GM18909 (cell line): ENCODE data around the gene ST6GAL1.
A peak's percentile ranks its signal among the peaks of the same experiment; 100 is the strongest.
"Not testable (repeated sequence)": the region's sequence is repeated elsewhere in the genome, so short reads cannot be mapped to it uniquely, and the experiment has no call there.

Experiments
- ATAC-seq: cut with Tn5 transposase; IDR thresholded peaks from one replicate; pipeline ENCODE4 v1.9.1; 2021; ENCODE audit warnings: mild to moderate bottlenecking; ENCODE audit not compliant: unreplicated experiment, poor library complexity

ST6GAL1 gene

DNA sequence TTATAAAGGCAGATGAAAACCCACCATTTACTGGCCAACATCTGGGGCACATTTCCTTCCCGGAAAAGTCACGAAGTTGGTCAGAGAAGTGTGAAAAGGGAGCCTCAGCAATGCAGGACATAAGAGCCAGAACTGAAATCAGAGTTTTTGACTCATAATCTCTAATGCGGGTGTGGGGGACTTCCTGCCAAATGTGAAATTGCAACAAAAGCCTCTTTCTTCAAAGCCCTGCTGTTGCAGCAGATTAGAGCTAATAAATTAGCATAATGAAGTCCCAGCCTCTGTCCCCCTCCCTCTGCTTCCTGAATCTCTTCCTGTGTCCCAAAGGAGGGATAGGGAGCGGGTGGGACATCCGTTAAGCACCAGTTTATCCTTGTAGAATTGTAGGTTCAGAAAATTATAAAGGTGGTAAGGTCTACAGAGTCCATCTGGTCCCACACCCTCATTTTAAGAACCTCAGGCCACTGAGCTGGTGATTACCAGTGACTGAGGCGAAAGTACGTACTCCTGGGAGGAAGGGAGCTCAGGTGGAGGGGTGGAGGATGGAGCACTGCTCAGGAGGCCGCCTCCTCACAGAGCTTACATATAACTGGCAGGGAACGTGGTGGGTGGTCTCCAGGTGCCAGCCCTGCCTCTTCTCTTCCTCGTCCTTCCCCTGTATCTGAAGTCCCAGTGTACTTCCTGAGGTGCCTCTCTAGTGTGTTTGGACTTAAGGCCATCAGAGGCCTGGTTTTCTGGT is 35.0 kb downstream of the ST6GAL1 start:
- peak; percentile 55 for ATAC-seq

GRCh38 chr3:186966406-186966805 is 36.1 kb downstream of the ST6GAL1 start:
- ATAC-seq, result no peak

DNA sequence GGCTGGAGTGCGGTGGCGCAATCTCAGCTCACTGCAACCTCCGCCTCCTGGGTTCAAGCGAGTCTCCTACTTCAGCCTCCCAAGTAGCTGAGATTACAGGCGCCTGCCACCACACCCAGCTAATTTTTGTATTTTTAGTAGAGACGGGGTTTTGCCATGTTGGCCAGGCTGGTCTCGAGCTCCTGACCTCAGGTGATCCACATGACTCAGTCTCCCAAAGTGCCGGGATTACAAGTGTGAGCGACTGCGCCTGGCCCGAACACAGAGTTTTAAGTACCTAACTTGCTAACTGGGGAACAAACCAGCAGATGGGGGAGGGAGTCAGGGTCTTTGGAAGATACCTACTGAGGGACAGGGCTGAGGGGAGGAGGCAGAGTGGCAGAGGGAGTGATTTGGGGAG is 36.9 kb downstream of the ST6GAL1 start:
- ATAC-seq, result not testable (repeated sequence)

- ATAC-seq, result no peak
These were observed 37.4 kb downstream of the ST6GAL1 start for GRCh38 chr3:186967686-186968085.

DNA sequence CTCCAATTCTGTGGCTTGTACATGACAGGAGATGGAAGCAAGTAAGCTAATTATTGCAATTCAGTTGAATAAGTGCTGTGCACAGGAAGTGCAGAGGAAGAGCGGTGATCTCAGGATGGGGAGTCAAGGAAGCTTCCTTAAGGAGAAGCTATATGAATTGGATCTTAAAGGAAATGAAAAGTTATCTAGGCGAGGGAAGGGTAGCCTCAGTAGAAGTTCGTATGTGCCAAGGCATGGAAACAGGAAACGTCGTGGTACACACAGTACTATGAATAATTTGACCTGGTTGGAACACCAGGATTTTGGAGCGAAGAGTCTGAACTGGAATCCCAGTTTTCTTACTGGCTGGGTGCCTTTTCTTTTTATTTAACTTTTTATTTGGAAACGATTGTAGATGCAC is 39.3 kb downstream of the ST6GAL1 start:
- no peak for ATAC-seq

DNA sequence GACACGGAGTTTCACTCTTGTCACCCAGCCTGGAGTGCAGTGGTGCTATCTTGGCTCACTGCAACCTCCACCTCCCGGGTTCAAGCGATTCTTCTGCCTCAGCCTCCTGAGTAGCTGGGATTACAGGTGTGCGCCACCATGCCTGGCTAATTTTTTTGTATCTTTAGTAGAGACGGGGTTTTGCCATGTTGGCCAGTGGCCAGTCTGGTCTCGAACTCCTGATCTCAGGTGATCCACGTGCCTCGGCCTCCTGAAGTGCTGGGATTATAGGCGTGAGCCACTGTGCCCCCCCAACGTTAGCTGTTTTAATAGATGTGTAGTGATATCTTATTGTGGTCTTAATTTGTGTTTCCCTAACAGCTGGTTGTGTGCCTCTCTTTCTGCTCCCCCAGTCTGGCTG is 40.8 kb downstream of the ST6GAL1 start:
- ATAC-seq, result not testable (repeated sequence)

- ATAC-seq, result no peak
These were observed 41.3 kb downstream of the ST6GAL1 start for GRCh38 chr3:186971578-186971977.

DNA sequence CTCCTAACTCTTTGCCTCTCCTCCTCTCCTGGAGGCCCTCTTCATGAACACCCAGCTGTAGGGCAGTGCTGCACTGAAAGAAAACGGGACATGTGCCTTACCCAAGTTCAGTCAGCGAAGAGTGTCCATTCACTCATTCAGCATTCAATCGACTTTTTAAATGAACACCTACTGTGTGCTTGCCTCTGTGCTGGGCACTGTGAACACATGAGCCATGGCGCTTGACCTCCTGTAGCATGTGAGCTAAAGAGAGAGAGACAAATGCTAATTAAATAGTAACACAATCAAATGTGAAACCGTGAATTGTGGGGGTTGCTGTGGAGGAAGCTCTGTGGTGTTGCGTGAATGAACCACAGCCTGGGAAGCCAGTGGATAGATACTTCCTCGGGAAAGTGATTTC is 43.4 kb downstream of the ST6GAL1 start:
- ATAC-seq, result no peak

GRCh38 chr3:186974824-186975313 is 44.5 kb downstream of the ST6GAL1 start:
- no peak for ATAC-seq

DNA sequence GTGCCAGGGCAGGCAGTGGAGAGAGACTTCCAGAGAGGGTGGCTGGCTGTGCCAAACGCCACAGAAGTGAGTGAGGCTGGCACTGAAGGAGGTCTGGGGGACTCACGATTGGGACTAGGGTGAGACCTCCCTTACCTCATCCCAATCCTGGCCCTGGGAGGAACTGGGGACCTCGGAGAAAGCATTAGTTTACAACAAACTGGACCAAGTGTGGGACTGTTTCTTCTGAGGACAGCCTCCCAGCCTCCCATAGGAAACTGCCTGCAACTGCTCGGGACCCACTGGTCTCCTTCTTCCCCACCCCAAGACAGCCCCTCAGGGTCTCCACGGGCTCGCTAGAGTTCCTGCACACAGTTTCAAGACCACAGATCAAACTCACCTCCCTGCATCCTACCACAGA is 45.4 kb downstream of the ST6GAL1 start:
- ATAC-seq, result no peak

- no peak for ATAC-seq
These were observed 46.8 kb downstream of the ST6GAL1 start for GRCh38 chr3:186976837-186977750.

DNA sequence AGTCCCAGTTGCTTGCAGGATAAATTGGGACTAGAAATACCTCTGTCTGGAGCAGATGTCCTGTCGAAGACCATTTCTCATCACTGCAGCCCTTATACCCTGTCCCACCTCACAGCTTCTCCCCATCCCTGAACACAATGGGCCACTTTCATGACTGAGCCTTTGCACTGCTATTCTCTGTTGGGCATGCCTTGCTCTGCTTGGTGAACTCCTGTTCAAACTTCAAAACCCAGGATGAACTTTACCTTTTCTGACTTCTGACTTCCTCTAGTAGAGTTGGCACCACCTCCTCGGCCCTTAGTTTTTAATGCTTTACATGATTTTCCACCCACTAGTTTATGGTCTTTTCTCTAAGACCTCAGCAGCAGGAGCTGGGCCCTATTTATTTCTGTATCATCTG is 48.4 kb downstream of the ST6GAL1 start:
- no peak for ATAC-seq

GRCh38 chr3:186979852-186980251 is 49.5 kb downstream of the ST6GAL1 start:
- ATAC-seq, result no peak

- ATAC-seq, result no peak
These were observed 50.7 kb downstream of the ST6GAL1 start for GRCh38 chr3:186980989-186981388.

DNA sequence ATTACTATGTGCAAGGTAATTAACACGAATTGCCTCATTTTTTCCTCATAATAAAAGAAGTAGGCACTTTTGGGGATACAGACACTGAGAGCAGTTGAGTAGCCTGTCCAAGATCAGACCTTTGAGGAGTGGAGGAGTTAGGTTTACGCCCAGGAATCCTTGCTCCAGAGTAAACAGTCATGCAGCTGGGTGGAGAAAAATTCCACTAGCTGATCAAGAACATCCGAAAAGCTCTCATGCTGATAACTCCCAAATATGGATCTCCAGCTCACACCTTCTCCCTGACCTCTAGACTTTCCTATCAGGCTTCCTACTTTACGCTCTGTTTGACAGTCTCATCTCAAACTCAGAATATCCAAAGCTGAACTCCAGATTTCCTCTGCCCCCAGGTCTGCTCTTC is 53.3 kb downstream of the ST6GAL1 start:
- ATAC-seq, result no peak

- ATAC-seq, result no peak
These were observed 53.7 kb downstream of the ST6GAL1 start for GRCh38 chr3:186984064-186984463.

GRCh38 chr3:186985661-186986364 is 55.5 kb downstream of the ST6GAL1 start:
- peak; percentile 44 for ATAC-seq

DNA sequence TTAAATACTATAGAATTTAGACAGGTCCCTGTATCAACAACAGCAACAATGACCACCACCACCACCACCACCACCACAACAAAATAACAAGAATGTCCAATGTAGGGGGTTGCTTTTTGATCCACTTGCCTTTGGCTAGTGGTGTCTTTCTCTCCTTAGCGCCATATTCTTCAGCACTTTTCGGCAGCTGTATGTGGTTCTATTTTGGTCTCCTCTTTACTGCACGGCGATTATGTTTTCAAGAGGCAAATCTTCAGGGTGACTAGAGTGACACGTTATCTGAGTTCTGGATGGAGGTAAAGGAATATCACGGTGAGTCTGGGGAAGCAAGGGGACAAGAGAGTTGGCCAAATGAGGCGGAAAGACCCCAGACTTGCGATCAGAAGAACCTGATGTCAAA is 56.1 kb downstream of the ST6GAL1 start:
- ATAC-seq, result no peak

GRCh38 chr3:186986816-186987215 is 56.5 kb downstream of the ST6GAL1 start:
- ATAC-seq, result no peak

GRCh38 chr3:186988806-186989205 is 58.5 kb downstream of the ST6GAL1 start:
- peak; percentile 84 for ATAC-seq

DNA sequence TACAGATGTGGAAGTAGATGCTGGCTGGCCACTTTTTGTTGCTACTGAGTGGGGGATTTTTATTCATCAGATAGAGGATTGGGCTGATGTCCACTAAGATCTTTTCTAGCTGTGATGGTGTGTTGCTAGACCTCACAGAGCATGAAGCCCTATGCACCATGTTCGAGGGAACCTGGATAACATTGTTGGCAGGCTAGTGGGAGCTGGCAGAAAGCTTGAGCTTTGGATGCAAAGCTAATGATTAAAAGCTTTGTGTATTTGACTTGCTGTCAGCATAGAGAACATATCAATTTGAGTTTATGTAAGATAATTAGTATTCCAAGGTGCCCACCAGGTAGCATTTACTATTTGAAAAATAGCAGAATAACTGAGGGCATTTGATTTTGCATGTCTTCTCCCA is 59.1 kb downstream of the ST6GAL1 start:
- no peak for ATAC-seq
